Stimulated activated CD4-positive, alpha-beta T cell treated with anti-CD3 and anti-CD28 coated beads, Interleukin-12 subunit alpha, Interleukin-12 subunit beta, amount 100 ng/mL, for 48 hours (primary cell): ENCODE results near the gene ALPP.
"Not testable (repeated sequence)": the region's sequence is repeated elsewhere in the genome, so short reads cannot be mapped to it uniquely, and the experiment has no call there.

Experiments
- DNase-seq, 3 donors: peaks; one replicate each; pipeline ENCODE4 v3.0.0-alpha.2; 2020; ENCODE audit warnings: low read depth in 2 of 3, low spot score in 1 of 3

Gene ALPP

GRCh38 chr2:232341061-232341738, 37.4 kb upstream of the ALPP start:
- no peak for DNase-seq

- no peak for DNase-seq
Measured at GRCh38 chr2:232341739-232342126, 36.8 kb upstream of the ALPP start.

GRCh38 chr2:232342635-232343565, 35.7 kb upstream of the ALPP start:
- DNase-seq, result no peak

- no peak for DNase-seq
Measured at GRCh38 chr2:232343821-232344220, 34.7 kb upstream of the ALPP start.

GRCh38 chr2:232345251-232345650, 33.3 kb upstream of the ALPP start:
- no peak for DNase-seq

- DNase-seq, result no peak
Measured at GRCh38 chr2:232347369-232347768, 31.2 kb upstream of the ALPP start.

GRCh38 chr2:232348936-232349335, 29.6 kb upstream of the ALPP start:
- no peak for DNase-seq

- no peak for DNase-seq
Measured at GRCh38 chr2:232349546-232349945, 29.0 kb upstream of the ALPP start.

GRCh38 chr2:232349946-232350635, 28.5 kb upstream of the ALPP start:
- DNase-seq, result no peak

GRCh38 chr2:232350804-232351685, 27.5 kb upstream of the ALPP start:
- no peak for DNase-seq

- no peak for DNase-seq
Measured at GRCh38 chr2:232351686-232352510, 26.7 kb upstream of the ALPP start.

- DNase-seq, result no peak
Measured at GRCh38 chr2:232352511-232353091, 25.9 kb upstream of the ALPP start.

- DNase-seq, result no peak
Measured at GRCh38 chr2:232353096-232353495, 25.5 kb upstream of the ALPP start.

- DNase-seq, result no peak
Measured at GRCh38 chr2:232353660-232354059, 24.9 kb upstream of the ALPP start.

GRCh38 chr2:232354069-232354468, 24.5 kb upstream of the ALPP start:
- no peak for DNase-seq

- DNase-seq, result no peak
Measured at GRCh38 chr2:232361646-232362045, 16.9 kb upstream of the ALPP start.

- DNase-seq, result no peak
Measured at GRCh38 chr2:232362174-232362900, 16.2 kb upstream of the ALPP start.

GRCh38 chr2:232363064-232363783, 15.3 kb upstream of the ALPP start:
- DNase-seq, result not testable (repeated sequence)
